Muscle of leg (tissue), 11 donors: Measurements from ENCODE around the gene SUPT20HL1. TPM values are rescaled to one million over a fixed set of nuclear protein-coding genes. Genes with fewer than 3 reads are reported as not detected.

Experiments used
- DNase-seq: peaks from one replicate; pipeline ENCODE4 v3.0.0; 2013
- H3K27ac ChIP-seq: one replicate; pipeline ENCODE4 v1.5.1; 2013; ENCODE audit warnings: mild to moderate bottlenecking, low read length, control low read depth
- H3K27me3 ChIP-seq: one replicate; pipeline ENCODE4 v1.6.1; 2013; ENCODE audit warnings: low read length; ENCODE audit not compliant: control insufficient read depth, insufficient read depth
- H3K36me3 ChIP-seq: one replicate; pipeline ENCODE4 v1.6.1; 2013; ENCODE audit warnings: low read length; ENCODE audit not compliant: control insufficient read depth, insufficient read depth
- H3K4me1 ChIP-seq: one replicate; pipeline ENCODE4 v1.6.1; 2013; ENCODE audit warnings: low read length; ENCODE audit not compliant: control insufficient read depth, insufficient read depth
- H3K4me3 ChIP-seq: one replicate; pipeline ENCODE4 v1.5.1; 2013; ENCODE audit warnings: low read length, control low read depth
- H3K9me3 ChIP-seq: replicated peaks from 2 replicates; pipeline ENCODE4 v1.6.1; 2013; ENCODE audit warnings: low read depth, low read length; ENCODE audit not compliant: control insufficient read depth
- WGBS: methylation state at CpG from one replicate; pipeline ENCODE4 v1.1.5; 2013; ENCODE audit warnings: missing lambda C conversion rate; ENCODE audit not compliant: insufficient coverage; 5-methylcytosine and 5-hydroxymethylcytosine counted together
- polyA plus RNA-seq, 8 donors: library from polyadenylated mRNA; unstranded; fragments of 120-200 nt; gene quantifications; one replicate each; pipeline versions ENCODE4 v1.2.1 to v1.2.3, GENCODE V29; 2013; ENCODE audit warnings: inconsistent platforms in 1 of 8, low replicate concordance in 1 of 8; ENCODE audit not compliant: insufficient read length in 8 of 8, insufficient read depth in 1 of 8
- total RNA-seq: library from RNA; stranded (reverse); fragments of 120-200 nt; gene quantifications from one replicate; pipeline ENCODE4 v1.2.4, GENCODE V29; 2013

The SUPT20HL1 gene
- total and polyA plus RNA-seq, 9 donors: 0.04 to 0.26 (median 0.08) TPM; not detected in 4

DNA sequence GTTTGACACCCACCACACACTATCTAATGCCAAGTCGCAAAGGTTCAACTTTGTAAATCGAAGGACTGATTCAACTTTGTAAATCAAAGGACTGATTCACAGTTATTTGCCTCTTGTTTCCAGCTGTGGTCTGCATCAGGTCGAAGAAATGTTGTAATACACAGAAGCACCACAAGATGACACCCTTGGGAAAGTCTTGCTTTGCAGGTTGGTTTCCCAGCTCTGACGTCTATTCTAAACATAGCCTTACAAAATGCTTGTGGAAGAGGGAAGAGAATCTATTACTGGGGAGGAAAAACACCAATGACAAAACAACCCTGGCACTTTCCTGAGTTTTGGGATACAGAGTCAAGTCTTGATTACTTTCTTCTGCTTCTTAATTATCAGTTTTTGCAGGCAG lies 35.3 kb downstream of the SUPT20HL1 start:
- Histone ChIP-seq H3K27me3 (peaks cover 40% of the 10 kb centered on the region), H3K36me3 (no peaks in the 10 kb centered on the region), H3K27ac (no peak overlapping the region), H3K4me3 (no peak overlapping the region), H3K4me1 (peaks cover 2% of the 10 kb centered on the region), H3K9me3 (no peaks in the 10 kb centered on the region)
- WGBS: 0% methylated on average over 2 of the region's 4 CpGs
- DNase-seq: peak; percentile 93

- peak overlapping the region; percentile 65 for H3K27ac ChIP-seq
- H3K36me3 ChIP-seq: no peaks in the 10 kb centered on the region
- WGBS: 20% methylated on average over 1 of the region's 5 CpGs
- peaks cover 38% of the 10 kb centered on the region for H3K27me3 ChIP-seq
- peaks cover 2% of the 10 kb centered on the region for H3K4me1 ChIP-seq
- no peak overlapping the region for H3K4me3 ChIP-seq
- DNase-seq: peak; percentile 53
- H3K9me3 ChIP-seq: no peaks in the 10 kb centered on the region
These were observed 35.9 kb downstream of the SUPT20HL1 start for GRCh38 chrX:24396236-24396930.

- Histone ChIP-seq H3K4me1 (peaks cover 2% of the 10 kb centered on the region), H3K27ac (peak overlapping the region; percentile 62), H3K4me3 (no peak overlapping the region), H3K9me3 (no peaks in the 10 kb centered on the region), H3K36me3 (no peaks in the 10 kb centered on the region), H3K27me3 (peaks cover 39% of the 10 kb centered on the region)
- WGBS: 0% methylated on average over 1 of the region's 1 CpG
- peak; percentile 78 for DNase-seq
These were observed 36.5 kb downstream of the SUPT20HL1 start for GRCh38 chrX:24396931-24397279.

DNA sequence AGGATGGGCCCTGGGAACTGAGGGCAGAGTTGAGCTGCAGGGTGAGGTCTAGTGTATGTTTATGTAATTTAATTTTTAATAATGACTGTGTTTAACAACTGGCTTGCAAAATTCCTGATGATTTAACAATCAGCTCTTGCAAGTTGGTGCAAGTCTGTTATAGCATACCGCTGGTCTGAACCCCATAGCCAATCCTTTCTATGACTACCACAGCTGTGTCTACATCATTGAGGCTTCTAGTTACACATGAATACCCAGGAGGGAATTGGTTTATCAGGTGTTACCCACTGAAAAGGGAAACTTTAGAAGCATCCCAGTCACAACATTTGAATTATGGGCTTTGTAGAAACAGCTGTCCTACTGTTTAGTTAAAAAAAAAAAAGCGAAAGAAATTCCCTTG lies 38.3 kb downstream of the SUPT20HL1 start:
- 40% methylated on average over 1 of the region's 2 CpGs for WGBS
- Histone ChIP-seq H3K36me3 (no peaks in the 10 kb centered on the region), H3K4me1 (peaks cover 2% of the 10 kb centered on the region), H3K27ac (no peak overlapping the region), H3K4me3 (no peak overlapping the region), H3K27me3 (peaks cover 26% of the 10 kb centered on the region), H3K9me3 (no peaks in the 10 kb centered on the region)
- DNase-seq: peak; percentile 27

DNA sequence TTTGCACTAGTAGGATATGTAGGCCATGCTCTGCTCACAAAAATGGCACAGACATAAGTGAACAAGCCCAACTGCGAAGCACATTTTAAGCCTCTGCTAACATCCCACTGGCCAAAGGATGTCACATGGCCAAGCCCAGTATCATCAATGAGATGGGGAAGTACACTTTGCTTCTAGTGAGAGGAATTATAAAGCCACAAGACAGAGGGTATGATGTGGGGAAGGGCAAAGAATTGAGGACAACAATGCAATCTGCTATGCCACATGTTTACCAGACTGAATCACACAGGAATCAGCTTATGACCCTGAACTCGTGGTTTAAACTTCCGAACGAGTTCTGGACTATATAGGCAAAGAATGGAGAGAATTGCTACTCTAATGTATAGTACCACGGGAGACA lies 39.1 kb downstream of the SUPT20HL1 start:
- H3K4me1 ChIP-seq: peaks cover 2% of the 10 kb centered on the region
- H3K36me3 ChIP-seq: no peaks in the 10 kb centered on the region
- H3K9me3 ChIP-seq: no peaks in the 10 kb centered on the region
- WGBS: no CpG with 5 or more reads among the region's 5 CpGs
- no peak for DNase-seq
- H3K27me3 ChIP-seq: peaks cover 26% of the 10 kb centered on the region
- no peak overlapping the region for H3K27ac ChIP-seq
- H3K4me3 ChIP-seq: no peak overlapping the region

DNA sequence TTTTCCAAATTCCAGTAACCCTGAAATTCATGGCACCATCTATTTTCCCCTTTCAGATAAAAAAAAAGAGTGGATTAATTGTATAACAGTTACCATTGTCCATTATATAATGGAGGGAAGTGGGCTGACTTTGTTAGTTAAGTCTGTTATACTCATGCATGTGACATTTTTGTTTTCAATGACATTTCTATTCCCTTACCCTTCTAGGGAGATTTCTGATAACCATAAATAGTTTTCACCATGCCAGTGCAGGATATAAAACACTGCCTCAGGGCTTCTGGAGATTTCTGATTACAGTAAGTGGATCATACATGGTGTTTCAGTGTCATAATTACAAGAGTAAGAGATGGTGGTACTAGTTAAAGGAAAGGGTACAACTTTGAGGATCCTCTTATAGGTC lies 45.5 kb downstream of the SUPT20HL1 start:
- no peaks in the 10 kb centered on the region for H3K36me3 ChIP-seq

More for the DNA sequence above, 45.5 kb downstream of the SUPT20HL1 start:
- Histone ChIP-seq H3K27me3 (peaks cover 21% of the 10 kb centered on the region), H3K4me1 (no peaks in the 10 kb centered on the region), H3K9me3 (no peaks in the 10 kb centered on the region), H3K4me3 (no peak overlapping the region), H3K27ac (no peak overlapping the region)
- DNase-seq: no peak

Other genes with a start within 250 kb of the SUPT20HL1 start
- gene ZFX, start 210.9 kb upstream of the SUPT20HL1 start, total RNA-seq: 47.7 TPM
- gene ZFX, start 210.9 kb upstream of the SUPT20HL1 start, polyA plus RNA-seq: 10 to 100 TPM; 13.8 to 22.2 (median 16.1) TPM
- gene SUPT20HL2, start 46.6 kb upstream of the SUPT20HL1 start, total RNA-seq: 0.09 TPM
- gene SUPT20HL2, start 46.6 kb upstream of the SUPT20HL1 start, polyA plus RNA-seq: under 1 TPM in 6 of 8 donors, not detected in 2; 0.09 to 0.22 (median 0.13) TPM
- gene PDK3, start 104.6 kb downstream of the SUPT20HL1 start, total RNA-seq: 5.6 TPM
- gene PDK3, start 104.6 kb downstream of the SUPT20HL1 start, polyA plus RNA-seq: 1 to 10 TPM; 1.6 to 3.8 (median 2.4) TPM